ENCODE measurements around the gene RASD2. TPM values are rescaled to one million over a fixed set of nuclear protein-coding genes. Genes with fewer than 3 reads are reported as not detected.

The RASD2 gene
- total and polyA plus RNA-seq, 2 experiments from 2014 or later, result 1.2 to 3.6 TPM

Other genes with a start within 250 kb of the RASD2 start
- gene TOM1, start 240.9 kb upstream of the RASD2 start, total RNA-seq (2014; rRNA removed; shearing (Covaris generic)), result 17.8 and 28.0 TPM in 2 replicates
- 9.1 and 10.9 TPM in 2 replicates for gene TOM1, start 240.9 kb upstream of the RASD2 start, polyA plus RNA-seq (2016; fragmentation: Nextera tagmentation; extraction: Ambion mirVana)
- gene HMOX1, start 159.7 kb upstream of the RASD2 start, total RNA-seq (2014; rRNA removed; shearing (Covaris generic)), result 19.3 and 22.6 TPM in 2 replicates
- gene HMOX1, start 159.7 kb upstream of the RASD2 start, polyA plus RNA-seq (2016; fragmentation: Nextera tagmentation; extraction: Ambion mirVana), result 10.9 and 12.1 TPM in 2 replicates
- 287 and 325 TPM in 2 replicates for gene MCM5, start 140.7 kb upstream of the RASD2 start, total RNA-seq (2014; rRNA removed; shearing (Covaris generic))
- gene MCM5, start 140.7 kb upstream of the RASD2 start, polyA plus RNA-seq (2016; fragmentation: Nextera tagmentation; extraction: Ambion mirVana), result 282 and 288 TPM in 2 replicates
- gene MB, start 76.5 kb downstream of the RASD2 start, total RNA-seq (2014; rRNA removed; shearing (Covaris generic)), result not detected in 2 replicates
- 0.64 TPM in 1 of 2 replicates, not detected in the other for gene MB, start 76.5 kb downstream of the RASD2 start, polyA plus RNA-seq (2016; fragmentation: Nextera tagmentation; extraction: Ambion mirVana)
- 0.08 and 0.14 TPM in 2 replicates for gene APOL6, start 107.6 kb downstream of the RASD2 start, total RNA-seq (2014; rRNA removed; shearing (Covaris generic))
- gene APOL6, start 107.6 kb downstream of the RASD2 start, polyA plus RNA-seq (2016; fragmentation: Nextera tagmentation; extraction: Ambion mirVana), result 0.09 and 0.10 TPM in 2 replicates
- not detected in 2 replicates for gene APOL5, start 177.0 kb downstream of the RASD2 start, total RNA-seq (2014; rRNA removed; shearing (Covaris generic))
- not detected in 2 replicates for gene APOL5, start 177.0 kb downstream of the RASD2 start, polyA plus RNA-seq (2016; fragmentation: Nextera tagmentation; extraction: Ambion mirVana)

All from GM23338 (cell line).